ENCODE measurements around the gene RFNG.

Gene RFNG

DNA sequence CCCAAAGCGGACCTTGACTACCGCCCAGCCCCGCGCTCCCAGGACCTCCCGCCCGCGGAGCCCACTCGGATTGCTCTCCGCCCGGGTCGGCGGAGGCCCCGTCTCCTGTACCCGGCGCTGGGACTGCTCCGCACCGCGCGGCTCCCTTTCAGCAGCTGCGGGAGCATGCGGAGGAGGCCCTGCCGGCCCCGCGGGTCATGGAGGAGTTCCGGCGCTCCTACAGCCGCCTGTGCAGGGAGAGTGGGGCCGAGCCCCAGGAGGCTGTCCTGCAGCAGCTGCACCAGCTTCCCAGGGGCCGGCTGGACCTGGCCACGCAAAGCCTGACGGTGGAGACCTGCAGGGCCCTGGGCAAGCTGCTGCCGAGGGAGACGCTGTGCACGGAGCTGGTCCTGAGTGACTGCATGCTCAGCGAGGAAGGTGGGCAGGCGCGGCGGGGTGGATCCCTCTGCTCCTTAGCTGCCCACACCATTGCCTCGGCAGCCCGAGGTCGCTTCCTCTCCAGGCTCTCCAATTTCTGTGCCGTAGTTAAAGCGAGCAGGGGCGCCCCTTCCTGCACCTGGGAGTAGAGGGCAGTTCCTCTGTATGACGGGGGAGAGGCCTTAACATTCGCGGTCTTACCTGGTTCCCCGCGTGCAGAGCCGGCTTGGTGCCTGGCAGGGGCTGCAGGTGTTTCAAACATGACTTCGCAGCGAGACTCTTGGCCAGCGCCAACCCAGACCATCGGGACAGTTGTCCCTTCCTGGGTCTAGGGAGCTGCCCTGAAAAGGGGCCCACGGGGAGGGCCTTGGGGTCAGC, 28.0 kb downstream of the RFNG start:
- DNase-seq: no peak

DNA sequence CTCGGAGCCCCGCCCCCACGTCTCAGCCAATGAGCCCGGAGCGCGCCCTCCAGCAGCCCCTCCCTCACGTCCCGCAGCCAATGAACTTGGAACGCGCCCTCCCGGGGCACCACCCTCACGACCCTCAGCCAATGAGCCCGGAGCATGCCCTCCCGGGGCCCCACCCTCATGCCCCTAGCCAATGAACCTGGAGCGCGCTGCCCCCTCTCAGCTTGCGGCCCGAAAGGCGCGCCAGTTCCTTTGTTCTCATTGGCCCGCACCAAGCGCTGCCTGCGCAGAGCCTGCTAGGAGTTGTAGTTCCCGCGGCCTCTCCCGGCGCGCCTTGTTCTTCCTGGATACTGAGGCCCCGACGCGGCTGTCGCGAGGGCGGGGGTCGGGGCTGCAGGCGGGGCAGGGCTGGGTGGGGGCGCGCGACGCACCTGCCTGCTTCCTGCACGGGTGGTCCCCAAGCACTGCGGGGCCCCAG, 28.6 kb downstream of the RFNG start, which contains the start of gene LRRC45:
Gene LRRC45 (plus strand): TSS at position 325 of the 466 bp plus-strand sequence. CDS start 339 bp downstream, outside the sequence.
- peak; percentile 98 for DNase-seq

DNA sequence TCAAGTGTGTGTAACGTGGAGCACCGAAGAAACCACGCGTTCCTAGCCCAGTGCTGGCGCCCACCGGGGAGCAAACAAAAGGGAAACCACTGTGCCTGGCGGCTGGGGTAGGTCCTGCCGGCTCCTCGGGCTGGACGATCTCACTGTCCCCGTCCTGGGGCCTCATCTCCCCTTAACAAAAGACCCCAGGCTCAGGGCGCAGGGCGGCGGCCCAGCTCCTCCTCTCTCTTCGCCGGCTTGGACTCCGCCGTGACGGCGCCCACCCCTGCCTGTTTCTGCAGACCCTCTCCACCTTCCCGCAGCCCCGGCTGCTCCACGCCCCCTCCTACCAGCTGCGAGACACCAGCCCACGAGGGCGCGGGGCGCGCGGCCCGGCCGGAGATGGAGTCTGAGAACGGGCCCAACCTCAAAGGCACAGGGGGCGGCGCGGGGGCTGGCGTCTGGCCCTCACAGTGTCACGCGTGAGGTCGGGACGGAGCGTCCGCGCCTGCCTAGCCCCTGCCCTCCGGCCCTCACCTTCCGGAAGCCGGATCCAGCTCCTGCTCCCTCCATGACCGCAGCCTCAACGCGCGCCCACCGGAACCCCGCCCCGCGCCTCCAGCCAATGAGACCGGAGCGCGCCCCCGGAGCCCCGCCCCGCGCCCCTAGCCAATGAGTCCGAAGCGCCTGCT, 29.2 kb downstream of the RFNG start, which contains the start of gene CENPX:
Gene CENPX (minus strand): TSS at position 569 of the 671 bp plus-strand sequence. CDS start 17 bp downstream, at position 552.
- DNase-seq: no peak

DNA sequence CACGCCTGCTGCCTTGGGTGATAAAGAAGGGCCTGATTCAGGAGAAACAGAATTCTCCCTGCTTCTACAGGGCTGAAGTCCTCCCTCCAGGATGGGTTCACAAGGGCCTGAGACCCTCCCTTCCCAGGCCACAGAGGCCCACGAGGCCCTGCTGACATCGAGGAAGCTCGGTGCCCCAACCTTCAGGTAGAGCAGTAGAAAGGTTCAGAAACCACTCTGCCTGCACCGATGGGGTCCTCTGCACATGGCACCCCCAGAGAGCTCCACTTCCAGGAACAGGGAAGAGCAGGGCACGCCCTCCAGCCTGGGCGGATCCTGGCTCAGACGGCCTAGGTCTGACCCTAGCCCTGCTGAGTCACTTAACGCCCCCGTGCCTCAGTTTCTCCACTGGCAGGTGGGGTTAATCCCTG, 29.7 kb downstream of the RFNG start:
- no peak for DNase-seq

DNA sequence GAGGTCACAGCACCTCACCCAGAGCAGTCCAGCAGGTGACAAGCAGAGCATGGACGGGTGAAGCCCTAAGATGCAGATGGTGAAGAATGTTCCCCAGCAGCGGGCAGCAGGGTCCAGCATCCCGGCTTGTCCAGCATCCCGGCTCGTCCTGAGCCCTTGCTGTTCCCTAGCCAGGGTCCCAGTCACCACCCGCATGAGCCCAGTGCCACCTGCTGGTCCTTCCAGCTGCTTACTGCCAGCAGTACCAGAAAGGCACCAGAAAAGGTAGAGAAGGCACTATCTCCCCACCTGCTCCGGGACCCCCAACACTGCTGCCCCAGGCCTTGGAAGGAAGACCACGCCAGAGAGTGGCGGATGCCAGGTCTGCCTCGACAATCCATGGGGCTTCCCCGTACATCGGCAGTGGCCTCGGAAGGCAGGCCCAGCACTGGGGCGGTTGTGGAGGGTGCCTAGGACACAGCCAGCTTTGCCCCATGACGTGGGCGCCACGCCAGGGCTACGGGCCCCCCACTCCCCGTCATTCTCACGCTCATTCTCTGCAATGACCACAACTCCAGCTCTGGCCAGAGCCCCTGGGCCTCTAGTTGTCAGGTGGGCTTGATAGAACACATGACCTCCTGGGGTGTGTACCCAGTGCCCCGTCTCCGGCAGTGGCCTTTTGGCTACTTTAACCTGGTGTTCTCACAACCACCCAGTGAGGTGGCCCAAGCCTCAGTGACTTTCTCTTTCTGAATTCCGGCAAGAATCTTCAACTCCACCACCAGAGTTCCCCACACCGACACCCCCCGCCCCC, 30.3 kb downstream of the RFNG start:
- no peak for DNase-seq

DNA sequence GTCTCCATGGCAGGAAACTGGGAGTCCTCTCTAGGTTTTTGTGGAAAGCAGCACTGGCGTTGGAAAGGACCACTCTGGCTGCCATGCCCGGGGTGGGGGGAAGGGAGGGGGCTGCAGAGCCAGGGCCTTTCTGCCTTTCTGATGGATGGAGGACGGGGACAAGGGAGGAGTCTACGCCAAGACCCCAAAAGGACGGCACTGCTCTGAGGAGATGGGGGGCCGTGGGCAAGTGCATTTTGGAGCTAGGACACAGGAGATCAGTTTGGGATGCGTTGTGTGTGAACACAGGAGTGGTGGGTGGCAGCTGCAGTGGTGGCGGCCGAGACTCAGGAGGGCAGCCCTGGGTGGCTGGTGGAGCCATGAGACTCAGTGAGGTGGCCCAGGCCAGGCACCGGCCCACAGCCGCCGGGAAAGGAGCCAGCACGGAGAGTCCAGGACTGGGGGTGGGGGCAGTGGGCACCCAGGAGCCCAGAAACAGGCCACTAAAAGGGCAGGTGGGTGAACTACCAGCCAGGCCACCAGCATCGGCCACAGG, 31.0 kb downstream of the RFNG start:
- DNase-seq: no peak

DNA sequence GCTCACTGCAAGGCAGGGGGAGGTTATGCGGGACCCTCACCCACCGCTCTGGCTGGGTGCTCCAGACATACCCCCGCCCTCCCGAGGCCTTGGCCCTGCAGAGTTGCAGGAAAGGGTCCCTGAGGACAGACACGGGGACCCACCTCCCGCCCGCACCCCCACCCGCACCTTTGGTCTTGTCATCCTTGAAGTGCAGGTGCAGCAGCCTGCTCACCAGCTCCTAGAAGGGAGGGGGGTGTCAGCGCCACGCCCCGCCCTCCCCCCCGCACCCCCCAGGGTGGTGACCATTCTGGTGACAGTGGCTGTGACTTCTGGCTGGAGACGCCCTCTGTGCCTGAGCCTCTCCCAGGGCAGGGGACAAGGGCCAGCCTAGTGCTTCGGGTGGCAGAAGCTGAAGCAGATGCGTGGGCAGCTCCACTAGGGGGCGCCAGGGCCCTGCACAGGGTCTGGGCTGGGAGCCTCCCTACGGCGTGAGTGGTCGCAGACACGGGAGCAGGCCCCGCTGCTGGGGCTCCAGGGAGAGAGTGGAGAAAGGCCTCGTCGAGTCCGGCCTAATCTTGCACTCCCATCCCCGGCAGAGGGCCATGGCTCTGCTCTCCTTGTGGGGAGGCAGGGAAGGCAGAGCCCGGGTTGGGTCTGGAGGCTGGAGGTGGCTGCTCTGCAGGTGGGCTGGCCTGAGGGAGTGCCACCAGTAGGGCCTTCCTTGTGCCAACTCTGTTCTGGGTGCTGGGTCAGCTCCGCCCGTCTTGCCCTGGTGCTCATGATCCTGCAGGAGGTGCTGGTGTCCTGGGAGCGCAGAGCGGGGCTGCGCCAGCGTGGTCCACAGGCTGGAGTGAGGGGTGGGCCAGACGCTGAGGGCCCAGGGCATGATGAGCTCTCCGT, 31.7 kb downstream of the RFNG start:
- DNase-seq: peak; percentile 19

DNA sequence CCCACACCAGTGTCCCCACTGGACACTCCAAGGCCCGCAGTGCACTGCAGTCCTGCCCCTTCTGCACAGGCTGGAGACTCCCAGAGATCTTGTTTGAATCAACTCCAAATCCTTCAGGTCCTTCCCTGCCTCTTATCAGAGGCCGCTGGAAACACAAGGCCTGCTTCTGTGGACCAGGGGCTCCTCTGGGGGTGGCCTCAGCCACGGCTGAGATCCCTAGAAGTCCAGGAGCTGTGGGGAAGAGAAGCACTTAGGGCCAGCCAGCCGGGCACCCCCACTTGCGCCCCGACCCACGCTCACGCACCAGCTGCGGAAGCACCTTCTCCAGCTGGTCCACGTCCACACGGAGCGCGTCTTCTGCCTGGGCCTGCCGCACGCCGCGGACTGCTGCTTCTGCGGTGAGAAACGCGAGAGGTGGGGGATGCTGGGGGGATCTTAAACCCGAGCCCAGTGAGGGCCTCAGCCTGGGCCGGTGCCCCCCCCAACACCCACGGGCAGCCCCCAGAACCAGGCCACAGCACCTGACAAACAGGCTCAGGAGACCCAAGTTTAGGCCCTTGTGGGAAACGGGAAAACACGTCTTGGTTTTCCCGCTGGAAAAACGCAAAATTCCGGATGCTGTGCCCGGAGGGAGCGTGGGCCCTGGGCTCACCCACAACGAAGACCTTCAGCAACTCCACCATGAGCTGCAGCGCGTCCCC, 32.5 kb downstream of the RFNG start:
- no peak for DNase-seq

DNA sequence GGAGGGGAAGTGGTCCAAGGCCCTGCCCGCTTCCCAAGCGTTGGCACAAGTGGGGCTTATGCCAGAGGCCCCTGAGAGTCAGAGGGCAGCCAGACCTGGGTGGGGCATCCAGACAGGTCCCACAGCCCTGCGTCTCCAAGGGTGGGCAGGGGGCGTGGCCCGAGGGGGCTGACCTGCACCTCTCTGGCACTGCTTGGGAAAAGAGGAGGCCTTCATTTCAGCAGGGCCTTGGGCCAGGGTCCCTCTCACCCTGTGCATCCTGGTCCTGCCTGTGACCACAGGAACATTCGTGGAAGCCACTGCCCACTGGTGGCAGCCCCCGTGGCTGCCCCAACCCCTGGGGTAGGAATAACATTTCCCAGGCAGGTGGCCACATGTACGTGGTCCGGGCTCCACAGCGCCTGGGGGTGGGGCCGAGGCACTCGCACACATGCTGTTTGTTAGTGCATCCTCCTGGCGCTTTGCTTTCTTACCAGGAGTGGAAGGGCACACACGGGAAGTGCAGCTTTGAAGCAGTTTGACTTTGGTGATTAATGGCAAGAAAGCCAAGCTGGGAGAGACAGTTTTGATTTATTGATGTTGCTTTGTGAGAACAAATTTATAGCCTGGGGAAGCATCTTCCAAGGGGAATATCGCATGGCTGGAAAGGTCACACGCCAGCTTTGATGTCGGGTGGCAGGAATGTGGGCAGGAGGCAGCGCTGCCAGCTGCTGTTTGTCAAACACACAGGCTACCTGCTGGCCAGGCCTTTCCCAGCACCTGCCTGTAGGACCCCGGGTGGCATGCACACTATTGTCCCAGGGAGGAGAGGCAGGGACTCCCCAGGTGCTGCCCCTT, 33.2 kb downstream of the RFNG start:
- DNase-seq: no peak

DNA sequence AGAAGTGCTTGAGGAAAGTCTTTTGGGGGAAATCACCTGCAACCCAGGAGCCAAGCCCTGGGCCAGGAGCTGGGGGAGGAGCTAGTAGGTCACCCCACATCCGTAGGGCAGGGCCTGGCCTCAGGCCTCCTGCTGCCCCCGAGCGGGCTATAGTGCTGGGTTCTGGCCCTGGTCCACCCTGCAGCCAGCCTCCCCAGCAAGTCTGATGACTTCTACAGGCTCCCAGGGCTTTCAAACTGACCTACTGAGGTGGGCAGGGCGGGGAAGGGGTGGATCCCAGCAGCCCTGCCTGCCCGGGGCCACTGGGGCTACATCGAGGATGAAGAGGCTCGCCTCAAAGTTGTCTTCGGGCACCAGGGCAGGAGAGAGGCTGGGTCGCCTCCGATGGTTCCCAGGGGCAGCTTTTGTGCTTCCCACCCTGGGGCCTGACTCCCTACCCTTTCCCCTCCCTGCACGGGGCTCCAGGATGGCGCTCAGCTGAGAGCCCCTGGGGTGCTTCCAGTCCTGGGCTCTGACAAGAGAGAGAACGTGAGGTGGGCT, 33.9 kb downstream of the RFNG start:
- no peak for DNase-seq

DNA sequence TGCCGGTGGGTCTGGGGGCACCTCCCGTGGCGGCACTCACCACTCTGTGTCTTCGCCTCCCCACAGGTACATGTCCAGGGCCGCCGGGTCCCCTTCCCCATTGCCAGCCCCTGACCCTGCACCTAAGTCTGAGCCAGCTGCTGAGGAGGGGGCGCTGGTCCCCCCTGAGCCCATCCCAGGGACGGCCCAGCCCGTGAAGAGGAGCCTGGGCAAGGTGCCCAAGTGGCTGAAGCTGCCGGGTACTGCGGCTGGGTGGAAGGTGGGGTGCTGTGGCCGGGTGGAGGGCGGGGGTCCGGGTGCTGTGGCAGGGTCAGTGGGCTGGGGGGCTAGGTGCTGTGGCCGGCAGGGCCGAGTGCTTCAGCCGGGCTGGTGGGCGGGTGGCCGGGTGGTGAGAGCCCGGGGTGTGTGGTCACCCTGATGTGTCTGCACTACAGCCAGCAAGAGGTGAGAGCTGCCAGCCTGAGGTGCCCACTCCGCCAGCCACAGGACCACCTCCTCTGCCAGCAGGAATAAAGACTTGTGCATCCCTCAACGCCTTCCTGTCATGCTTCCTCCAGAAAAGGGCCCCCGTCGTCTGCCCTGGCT, 34.6 kb downstream of the RFNG start:
- no peak for DNase-seq

DNA sequence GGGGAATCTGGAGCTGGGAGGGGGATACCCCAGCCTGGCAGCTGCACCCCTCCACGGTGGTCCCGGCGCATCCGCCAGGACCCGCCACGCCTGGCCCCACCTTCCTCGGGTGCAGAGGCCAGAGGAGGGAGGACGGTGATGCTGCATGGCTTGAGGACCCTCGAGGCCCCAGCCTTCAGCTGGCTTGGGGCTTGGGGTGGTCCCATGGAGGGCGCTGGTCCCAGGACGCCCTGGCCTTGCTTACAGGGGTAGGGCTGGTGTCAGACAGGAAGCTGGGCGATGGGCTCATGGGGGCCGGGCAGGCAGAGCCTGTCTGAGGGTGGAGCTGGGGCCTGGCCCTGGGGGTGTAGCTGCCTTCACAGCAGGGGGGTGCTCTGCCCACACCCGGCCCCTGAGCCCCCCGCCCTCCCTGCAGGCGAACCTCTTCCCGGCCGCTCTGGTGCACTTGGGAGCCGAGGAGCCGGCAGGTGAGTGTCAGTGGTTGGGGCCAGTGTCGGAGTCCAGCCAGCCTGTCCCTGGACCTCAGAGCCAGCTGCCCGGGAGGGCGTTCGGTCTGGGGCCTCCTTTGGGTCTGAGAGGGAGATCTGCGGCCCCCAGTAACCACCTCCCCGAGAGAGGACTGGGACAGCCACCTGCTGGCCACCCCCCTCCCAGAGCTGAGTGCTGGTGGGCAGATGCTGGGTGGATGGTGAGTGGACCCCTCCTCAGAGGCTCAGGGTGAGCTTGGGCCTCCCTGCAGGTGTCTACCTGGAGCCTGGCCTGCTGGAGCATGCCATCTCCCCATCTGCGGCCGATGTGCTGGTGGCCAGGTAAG, 35.3 kb downstream of the RFNG start:
- DNase-seq: no peak

DNA sequence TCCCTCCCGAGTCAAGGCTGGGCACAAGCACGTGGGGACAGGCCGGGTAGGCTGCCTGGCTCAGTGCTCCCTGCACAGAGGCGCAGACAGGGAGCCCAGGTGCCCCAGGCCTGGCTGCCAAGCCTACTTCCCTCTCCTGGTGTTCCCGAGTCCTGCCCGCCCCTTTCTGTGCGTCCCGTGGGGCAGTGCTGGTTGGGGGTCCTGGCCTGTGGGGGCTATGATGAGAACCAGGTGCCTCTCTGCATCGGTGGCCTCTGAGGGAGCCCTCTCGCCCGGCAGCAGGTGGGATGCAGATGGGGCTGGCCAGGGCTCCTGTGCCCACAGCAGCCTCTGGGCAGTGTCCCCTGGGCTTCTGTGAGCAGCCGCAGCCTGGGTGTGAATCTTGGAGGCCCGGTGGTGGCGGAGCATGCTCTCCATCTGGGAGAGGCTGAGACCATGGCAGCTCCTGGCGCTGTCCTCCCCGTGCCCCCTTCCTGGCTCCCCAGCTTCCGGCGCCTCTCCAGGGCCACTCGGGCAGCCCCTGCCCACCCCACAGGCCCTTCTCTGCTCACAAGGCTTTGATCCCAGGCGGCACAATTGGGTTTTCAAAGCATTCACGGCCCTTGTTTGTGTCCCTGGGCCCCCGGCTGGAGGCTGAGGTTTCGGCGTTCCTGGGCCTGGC, 36.2 kb downstream of the RFNG start:
- DNase-seq: no peak

DNA sequence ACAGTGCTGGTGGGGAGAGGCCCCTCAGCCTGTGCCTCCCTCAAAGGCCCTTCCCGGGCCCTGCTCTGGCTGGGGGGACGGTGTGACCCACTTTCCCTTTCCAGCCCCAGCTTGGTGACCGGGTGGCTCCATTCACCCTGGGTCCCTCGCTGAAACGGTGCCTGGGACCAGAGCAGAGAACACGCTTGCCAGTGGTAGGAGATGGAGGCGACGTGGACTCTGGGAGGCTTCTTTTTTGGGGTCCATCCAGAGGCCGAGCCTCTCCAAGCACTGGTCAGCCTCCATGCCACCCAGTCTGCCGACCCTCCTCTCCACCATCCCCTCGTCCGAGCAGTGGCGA, 36.7 kb downstream of the RFNG start:
- DNase-seq: no peak

DNA sequence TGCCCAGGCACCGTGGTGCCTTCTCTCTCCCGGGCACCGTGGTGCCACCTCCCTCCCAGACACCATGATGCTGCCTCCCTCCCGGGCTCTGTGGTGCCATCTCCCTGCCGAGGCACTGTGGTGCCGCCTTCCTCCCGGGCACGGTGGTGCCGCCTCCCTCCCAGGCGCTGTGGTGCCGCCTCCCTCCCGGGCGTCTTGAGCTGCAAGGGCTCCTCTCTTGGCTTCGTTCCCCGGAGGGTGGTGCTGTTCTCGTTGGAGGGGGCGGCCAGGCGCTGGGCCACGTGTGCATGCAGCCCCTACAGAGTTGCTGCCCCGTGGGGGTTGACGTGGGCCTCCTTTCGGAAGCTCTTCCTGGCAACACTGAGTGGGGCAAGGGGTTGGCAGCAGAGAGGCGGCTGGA, 37.2 kb downstream of the RFNG start:
- no peak for DNase-seq

DNA sequence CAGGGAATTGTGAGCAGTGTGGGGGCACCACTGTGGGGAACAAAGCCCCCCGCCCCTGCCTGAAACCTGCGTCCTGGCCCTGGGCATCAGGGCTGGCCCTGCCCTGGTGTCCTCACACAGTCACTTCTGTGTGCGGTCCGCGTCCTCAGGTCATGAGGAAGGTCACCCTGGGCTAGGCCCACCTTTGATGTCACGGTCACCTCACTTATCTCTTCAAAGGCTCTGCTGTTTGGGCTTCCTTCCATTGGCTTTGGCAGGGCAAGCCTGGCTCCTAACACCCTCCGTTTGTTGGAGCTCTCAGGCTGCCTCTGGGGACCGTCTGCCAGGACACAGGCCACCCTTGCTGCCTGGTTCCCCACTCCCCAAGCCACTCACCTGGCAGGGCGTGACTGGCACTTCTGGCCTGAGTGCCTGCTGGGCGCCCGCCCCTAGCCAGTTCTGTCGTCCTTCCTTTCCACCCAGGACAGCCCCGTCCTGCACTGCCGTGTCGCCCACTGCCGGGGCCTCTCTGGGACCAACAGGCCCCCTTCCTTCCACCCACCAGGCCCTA, 37.8 kb downstream of the RFNG start:
- no peak for DNase-seq

DNA sequence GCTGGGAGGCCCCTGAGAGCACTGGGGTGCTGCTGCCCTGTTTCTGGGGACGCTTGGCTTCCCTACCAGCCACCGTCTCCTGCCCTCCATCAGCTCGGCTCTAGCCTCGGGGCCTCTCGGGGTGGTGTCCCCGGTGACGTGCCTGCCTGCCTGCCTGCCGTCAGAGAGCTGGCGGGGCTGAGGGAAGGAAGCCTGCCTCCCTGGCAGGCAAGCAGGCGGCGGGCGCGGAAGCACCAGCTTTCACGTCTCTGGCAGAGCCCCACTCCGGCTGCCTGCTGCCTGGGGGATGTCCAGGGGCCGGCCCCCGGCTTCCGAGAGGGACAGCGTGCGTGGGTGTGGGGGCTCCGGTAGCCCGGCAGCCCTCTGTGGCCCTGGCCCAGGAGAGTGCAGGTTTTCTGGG, 38.3 kb downstream of the RFNG start:
- no peak for DNase-seq
